Mesenchymal stem cell (in vitro differentiated cells and primary cell): Measurements from ENCODE around the gene IQSEC2. TPM values are rescaled to one million over a fixed set of nuclear protein-coding genes. Genes with fewer than 3 reads are reported as not detected.
A peak's percentile ranks its signal among the peaks of the same experiment; 100 is the strongest.

Source experiments
- DNase-seq: peaks from one replicate; pipeline ENCODE4 v3.0.0-alpha.2; 2013
- H2AFZ ChIP-seq: one replicate; pipeline ENCODE4 v1.6.1; 2013; ENCODE audit warnings: low read depth, mild to moderate bottlenecking, control low read depth, inconsistent platforms, low read length, moderate library complexity
- H2AK5ac ChIP-seq: 2 replicates; pipeline ENCODE4 v1.6.1; 2013; ENCODE audit warnings: low read length, moderate library complexity, mild to moderate bottlenecking, inconsistent platforms; ENCODE audit not compliant: severe bottlenecking
- H2BK120ac ChIP-seq: one replicate; pipeline ENCODE4 v1.6.1; 2013; ENCODE audit warnings: low read depth, mild to moderate bottlenecking, inconsistent platforms, low read length, moderate library complexity
- H2BK12ac ChIP-seq, 2 experiments: one replicate each; pipeline ENCODE4 v1.6.1; 2013; ENCODE audit warnings: inconsistent platforms in 2 of 2, low read length in 2 of 2, mild to moderate bottlenecking in 2 of 2, moderate library complexity in 2 of 2, control low read depth in 1 of 2
- H2BK15ac ChIP-seq: one replicate; pipeline ENCODE4 v1.6.1; 2013; ENCODE audit warnings: mild to moderate bottlenecking, low read depth, inconsistent platforms; ENCODE audit not compliant: poor library complexity, severe bottlenecking
- H2BK5ac ChIP-seq: 2 replicates; pipeline ENCODE4 v1.6.1; 2013; ENCODE audit warnings: low read depth, mild to moderate bottlenecking, low read length, control low read depth, inconsistent platforms; ENCODE audit not compliant: poor library complexity, severe bottlenecking
- H3K14ac ChIP-seq, 2 experiments: one replicate each; pipeline ENCODE4 v1.6.1; 2013; ENCODE audit warnings: inconsistent platforms in 2 of 2, low read length in 2 of 2, control low read depth in 1 of 2, mild to moderate bottlenecking in 1 of 2, moderate library complexity in 1 of 2
- H3K18ac ChIP-seq, 2 experiments: one replicate each; pipeline ENCODE4 v1.6.1; 2013; ENCODE audit warnings: inconsistent platforms in 2 of 2, low read length in 2 of 2, control low read depth in 1 of 2, low read depth in 1 of 2, mild to moderate bottlenecking in 1 of 2
- H3K23ac ChIP-seq, 2 experiments: one replicate each; pipeline ENCODE4 v1.6.1; 2013; ENCODE audit warnings: inconsistent platforms in 2 of 2, low read length in 2 of 2, mild to moderate bottlenecking in 2 of 2, moderate library complexity in 2 of 2, control low read depth in 1 of 2
- H3K27ac ChIP-seq: 2 replicates; pipeline ENCODE4 v1.5.1; 2013; ENCODE audit warnings: mild to moderate bottlenecking, moderate library complexity, low read length, control low read depth, inconsistent platforms; ENCODE audit not compliant: poor library complexity, severe bottlenecking
- H3K27me3 ChIP-seq, 2 experiments: 2 replicates each; pipeline versions ENCODE4 v1.6.1 to v1.7.0; 2013; ENCODE audit warnings: low read length in 2 of 2, mild to moderate bottlenecking in 2 of 2, moderate library complexity in 2 of 2, control low read depth in 1 of 2, inconsistent platforms in 1 of 2; ENCODE audit not compliant: control insufficient read depth in 1 of 2, insufficient read depth in 1 of 2
- H3K36me3 ChIP-seq, 2 experiments: 2 replicates each; pipeline versions ENCODE4 v1.6.1 to v1.7.0; 2013; ENCODE audit warnings: low read length in 2 of 2, control low read depth in 1 of 2, inconsistent platforms in 1 of 2, low read depth in 1 of 2, mild to moderate bottlenecking in 1 of 2; ENCODE audit not compliant: insufficient read depth in 2 of 2, control insufficient read depth in 1 of 2
- H3K4ac ChIP-seq, 2 experiments: one replicate each; pipeline ENCODE4 v1.6.1; 2013; ENCODE audit warnings: inconsistent platforms in 2 of 2, low read length in 2 of 2, mild to moderate bottlenecking in 2 of 2, moderate library complexity in 2 of 2, control low read depth in 1 of 2, low read depth in 1 of 2
- H3K4me1 ChIP-seq: 2 replicates; pipeline ENCODE4 v1.6.1; 2013; ENCODE audit warnings: low read depth, low read length, control low read depth; ENCODE audit not compliant: control insufficient read depth, insufficient read depth
- H3K4me2 ChIP-seq: 2 replicates; pipeline ENCODE4 v1.6.1; 2013; ENCODE audit warnings: low read length, mild to moderate bottlenecking, inconsistent platforms; ENCODE audit not compliant: poor library complexity, severe bottlenecking
- H3K4me3 ChIP-seq, 2 experiments: 2 replicates each; pipeline versions ENCODE4 v1.5.1 to v1.7.0; 2013; ENCODE audit warnings: low read length in 2 of 2, mild to moderate bottlenecking in 2 of 2, control low read depth in 1 of 2, low read depth in 1 of 2; ENCODE audit not compliant: insufficient read depth in 1 of 2
- H3K79me1 ChIP-seq: replicated peaks from 2 replicates; pipeline ENCODE4 v1.6.1; 2013; ENCODE audit warnings: mild to moderate bottlenecking, control low read depth, low read length, inconsistent platforms; ENCODE audit not compliant: poor library complexity, severe bottlenecking
- H3K9ac ChIP-seq: 2 replicates; pipeline ENCODE4 v1.7.0; 2013; ENCODE audit warnings: mild to moderate bottlenecking, low read length, moderate library complexity
- H3K9me3 ChIP-seq: 2 replicates; pipeline ENCODE4 v1.7.0; 2013; ENCODE audit warnings: mild to moderate bottlenecking, low read length; ENCODE audit not compliant: control insufficient read depth
- H4K8ac ChIP-seq: one replicate; pipeline ENCODE4 v1.6.1; 2013; ENCODE audit warnings: inconsistent platforms, mild to moderate bottlenecking, low read length, moderate library complexity
- H4K91ac ChIP-seq: one replicate; pipeline ENCODE4 v1.6.1; 2013; ENCODE audit warnings: mild to moderate bottlenecking, low read length, inconsistent platforms
- WGBS: methylation state at CpG from one replicate; pipeline ENCODE4 v1.1.7; 2013; ENCODE audit warnings: mixed read lengths; 5-methylcytosine and 5-hydroxymethylcytosine counted together
- polyA plus RNA-seq, 2 experiments: library from polyadenylated mRNA; stranded (reverse); fragments of 200-250 nt; gene quantifications; one replicate each; pipeline ENCODE4 v1.2.3, GENCODE V29; 2013

Gene IQSEC2
- 22.4 TPM for polyA plus RNA-seq (2013, experiment 1 of 2)
- polyA plus RNA-seq (2013, experiment 2 of 2), result 21.2 TPM

DNA sequence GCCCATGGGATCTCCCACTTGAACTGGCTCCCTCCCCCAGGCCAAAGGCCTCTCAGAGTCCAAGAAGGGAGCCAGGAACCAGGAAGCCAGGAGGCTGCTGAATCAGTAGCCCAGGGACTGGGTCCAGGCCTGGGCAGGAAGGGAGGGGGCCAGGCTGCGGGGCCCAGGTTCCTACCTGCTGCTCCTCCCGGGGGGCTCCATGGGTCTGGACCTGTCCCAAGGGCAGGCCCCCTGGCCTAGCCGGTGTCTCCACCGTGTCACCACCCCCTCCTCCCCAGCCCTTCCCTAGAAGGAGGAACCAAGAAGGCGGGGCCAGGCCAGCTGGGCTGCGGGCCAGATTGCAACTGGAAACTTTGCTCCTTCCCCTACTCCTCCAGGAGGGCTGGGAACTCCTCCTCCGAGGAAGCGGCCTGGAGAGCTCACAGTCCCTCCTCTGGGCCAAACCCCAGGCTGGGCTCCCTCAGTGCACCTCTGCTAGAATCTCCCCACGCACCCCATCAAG lies at the start of gene IQSEC2:
Gene IQSEC2, minus strand, starts transcription at position 264 of the 502 bp plus-strand sequence.
- Histone ChIP-seq H2BK12ac (peak within 1 kb of the TSS; percentile 54 to 71), H3K4ac (peak within 1 kb of the TSS; percentile 49 to 51), H3K18ac (peak within 1 kb of the TSS; percentile 75 to 95), H3K4me2 (peak within 1 kb of the TSS; percentile 80), H3K4me1 (peaks cover 22% of the 10 kb centered on the region), H2BK120ac (no peak within 1 kb of the TSS), H3K14ac (peak within 1 kb of the TSS in 1 of 2 experiments; percentile 76), H3K9ac (peak within 1 kb of the TSS; percentile 51), H3K23ac (no peak within 1 kb of the TSS), H3K27ac (peak within 1 kb of the TSS; percentile 96), H2AFZ (peak within 1 kb of the TSS; percentile 14), H2BK15ac (peak within 1 kb of the TSS; percentile 48), H3K36me3 (no peaks in the 10 kb centered on the region), H4K8ac (peak within 1 kb of the TSS; percentile 74), H2AK5ac (peak within 1 kb of the TSS; percentile 77), H2BK5ac (peak within 1 kb of the TSS; percentile 8), H3K79me1 (no peaks in the 10 kb centered on the region), H3K4me3 (peak within 1 kb of the TSS; percentile 34 to 63), H3K27me3 (peaks cover 0 to 40% of the 10 kb centered on the region in 2 experiments), H3K9me3 (no peaks in the 10 kb centered on the region), H4K91ac (peak within 1 kb of the TSS; percentile 75)
- peak; percentile 82 for DNase-seq
- WGBS, result 0% methylated on average over 2 of the region's 9 CpGs

GRCh38 chrX:53330331-53330730 lies 48.9 kb upstream of the IQSEC2 start:
- Histone ChIP-seq H3K14ac (no peak overlapping the region), H3K18ac (no peak overlapping the region), H3K27ac (no peak overlapping the region), H3K27me3 (peaks cover 30 to 91% of the 10 kb centered on the region in 2 experiments), H2BK120ac (no peak overlapping the region), H4K91ac (no peak overlapping the region), H3K9ac (no peak overlapping the region), H3K9me3 (no peaks in the 10 kb centered on the region), H2BK5ac (no peak overlapping the region), H3K4me1 (no peaks in the 10 kb centered on the region), H3K4me3 (no peak overlapping the region), H4K8ac (no peak overlapping the region), H3K4me2 (no peak overlapping the region), H3K79me1 (no peaks in the 10 kb centered on the region), H2AFZ (no peak overlapping the region), H3K23ac (no peak overlapping the region), H3K36me3 (no peaks in the 10 kb centered on the region), H2AK5ac (no peak overlapping the region), H3K4ac (no peak overlapping the region), H2BK15ac (no peak overlapping the region), H2BK12ac (no peak overlapping the region)
- DNase-seq, result no peak
- WGBS, result 86% methylated on average over 10 of the region's 10 CpGs

GRCh38 chrX:53324803-53325202 lies 43.4 kb upstream of the IQSEC2 start:
- H3K14ac ChIP-seq, result no peak overlapping the region

DNA sequence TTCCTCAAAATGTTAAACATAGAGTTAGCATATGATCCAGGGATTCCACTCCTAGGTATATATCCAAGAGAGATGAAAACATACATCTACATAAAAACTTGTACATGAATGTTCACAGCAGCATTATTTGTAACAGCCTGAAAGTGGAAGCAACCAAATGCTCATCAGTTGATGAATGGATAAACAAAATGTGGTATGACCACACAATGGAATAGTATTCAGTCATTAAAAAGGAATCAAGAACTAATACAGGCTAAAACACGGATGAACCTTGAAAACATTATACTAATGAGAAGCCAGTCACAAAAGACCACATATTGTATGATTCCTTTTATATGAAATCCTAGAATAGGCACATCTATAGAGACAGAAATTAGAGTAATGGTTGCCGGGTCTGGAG lies 42.7 kb upstream of the IQSEC2 start:
- Histone ChIP-seq H2BK15ac (no peak overlapping the region), H4K8ac (no peak overlapping the region), H3K4me2 (no peak overlapping the region), H2BK120ac (no peak overlapping the region), H2BK5ac (no peak overlapping the region), H3K27me3 (peaks cover 40 to 92% of the 10 kb centered on the region in 2 experiments), H3K9ac (no peak overlapping the region), H3K27ac (no peak overlapping the region), H3K4me1 (peaks cover 4% of the 10 kb centered on the region), H3K36me3 (no peaks in the 10 kb centered on the region), H3K23ac (no peak overlapping the region), H3K9me3 (no peaks in the 10 kb centered on the region), H4K91ac (no peak overlapping the region), H2AFZ (no peak overlapping the region), H3K18ac (no peak overlapping the region), H3K14ac (no peak overlapping the region), H3K79me1 (no peaks in the 10 kb centered on the region), H3K4ac (no peak overlapping the region), H2BK12ac (no peak overlapping the region), H2AK5ac (no peak overlapping the region), H3K4me3 (no peak overlapping the region)
- no peak for DNase-seq
- WGBS, result no CpG with 5 or more reads among the region's 2 CpGs

More at GRCh38 chrX:53324803-53325202, 43.4 kb upstream of the IQSEC2 start:
- Histone ChIP-seq H3K4me1 (peaks cover 4% of the 10 kb centered on the region), H2BK120ac (no peak overlapping the region), H3K18ac (no peak overlapping the region), H2AFZ (no peak overlapping the region), H3K79me1 (no peaks in the 10 kb centered on the region), H2BK5ac (no peak overlapping the region), H2BK15ac (no peak overlapping the region), H3K23ac (no peak overlapping the region), H3K9ac (no peak overlapping the region), H2AK5ac (no peak overlapping the region), H3K9me3 (no peaks in the 10 kb centered on the region), H4K91ac (no peak overlapping the region), H3K36me3 (no peaks in the 10 kb centered on the region), H3K27me3 (peaks cover 33 to 92% of the 10 kb centered on the region in 2 experiments), H3K4ac (no peak overlapping the region), H3K4me2 (no peak overlapping the region), H2BK12ac (no peak overlapping the region), H3K27ac (no peak overlapping the region), H3K4me3 (no peak overlapping the region), H4K8ac (no peak overlapping the region)
- no peak for DNase-seq
- no CpG with 5 or more reads among the region's 1 CpG for WGBS
